OCI-LY7 (cell line): Measurements from ENCODE around the gene VWA7.

Experiments
- EZH2phosphoT487 ChIP-seq: fragments of 200-600 bp; sonication (generic); IDR thresholded peaks from 2 replicates; pipeline ENCODE4 v1.6.1; 2018; ENCODE audit warnings: low read depth, borderline replicate concordance, mild to moderate bottlenecking, mixed run types, antibody characterized with exemption, low read length, moderate library complexity, mixed read lengths
- TF ChIP-seq, protein P1 (sequence below): fragments of 200-600 bp; sonication (generic); conservative IDR thresholded peaks from 2 replicates; pipeline ENCODE4 v1.5.1; 2014; ENCODE audit warnings: mild to moderate bottlenecking, antibody characterized with exemption, low read length, moderate library complexity, mixed read lengths

DNA sequence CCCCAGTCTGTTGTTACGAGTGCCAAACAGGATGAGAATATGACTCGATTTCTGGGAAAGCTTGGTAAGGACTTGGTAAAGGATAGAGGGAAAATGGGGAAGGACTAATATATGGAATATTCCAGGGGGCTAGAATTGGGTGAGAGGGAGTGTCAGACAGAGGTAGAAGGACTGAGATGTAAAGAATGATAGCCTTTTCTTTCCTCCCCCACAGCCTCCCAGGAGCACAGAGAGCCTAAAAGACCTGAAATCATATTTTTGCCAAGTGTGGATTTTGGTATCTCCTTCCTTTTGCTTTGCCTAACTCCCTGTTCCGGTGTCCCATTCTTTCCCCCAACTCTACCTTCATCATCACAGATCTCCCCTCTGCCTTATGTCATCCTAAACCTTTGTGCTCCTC lies 34.2 kb downstream of the VWA7 start:
- TF ChIP-seq, protein P1, sequence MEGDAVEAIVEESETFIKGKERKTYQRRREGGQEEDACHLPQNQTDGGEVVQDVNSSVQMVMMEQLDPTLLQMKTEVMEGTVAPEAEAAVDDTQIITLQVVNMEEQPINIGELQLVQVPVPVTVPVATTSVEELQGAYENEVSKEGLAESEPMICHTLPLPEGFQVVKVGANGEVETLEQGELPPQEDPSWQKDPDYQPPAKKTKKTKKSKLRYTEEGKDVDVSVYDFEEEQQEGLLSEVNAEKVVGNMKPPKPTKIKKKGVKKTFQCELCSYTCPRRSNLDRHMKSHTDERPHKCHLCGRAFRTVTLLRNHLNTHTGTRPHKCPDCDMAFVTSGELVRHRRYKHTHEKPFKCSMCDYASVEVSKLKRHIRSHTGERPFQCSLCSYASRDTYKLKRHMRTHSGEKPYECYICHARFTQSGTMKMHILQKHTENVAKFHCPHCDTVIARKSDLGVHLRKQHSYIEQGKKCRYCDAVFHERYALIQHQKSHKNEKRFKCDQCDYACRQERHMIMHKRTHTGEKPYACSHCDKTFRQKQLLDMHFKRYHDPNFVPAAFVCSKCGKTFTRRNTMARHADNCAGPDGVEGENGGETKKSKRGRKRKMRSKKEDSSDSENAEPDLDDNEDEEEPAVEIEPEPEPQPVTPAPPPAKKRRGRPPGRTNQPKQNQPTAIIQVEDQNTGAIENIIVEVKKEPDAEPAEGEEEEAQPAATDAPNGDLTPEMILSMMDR: no peak
- no peak for TF ChIP-seq EZH2phosphoT487
